LNCaP clone FGC (cell line): ENCODE measurements around the gene ST7.

Source experiments
- DNase-seq: peaks from one replicate; pipeline ENCODE4 v3.0.0-alpha.2; 2011; ENCODE audit warnings: low read depth
- H3K4me3 ChIP-seq: 2 replicates; pipeline ENCODE4 v1.5.1; 2011; ENCODE audit warnings: mild to moderate bottlenecking, low read depth, low read length, control low read depth
- CTCF ChIP-seq: IDR thresholded peaks from 2 replicates; pipeline ENCODE4 v1.5.1; 2012; ENCODE audit warnings: mild to moderate bottlenecking; ENCODE audit not compliant: control insufficient read depth, insufficient read depth; ENCODE audit errors: extremely low read depth

ST7 gene

DNA sequence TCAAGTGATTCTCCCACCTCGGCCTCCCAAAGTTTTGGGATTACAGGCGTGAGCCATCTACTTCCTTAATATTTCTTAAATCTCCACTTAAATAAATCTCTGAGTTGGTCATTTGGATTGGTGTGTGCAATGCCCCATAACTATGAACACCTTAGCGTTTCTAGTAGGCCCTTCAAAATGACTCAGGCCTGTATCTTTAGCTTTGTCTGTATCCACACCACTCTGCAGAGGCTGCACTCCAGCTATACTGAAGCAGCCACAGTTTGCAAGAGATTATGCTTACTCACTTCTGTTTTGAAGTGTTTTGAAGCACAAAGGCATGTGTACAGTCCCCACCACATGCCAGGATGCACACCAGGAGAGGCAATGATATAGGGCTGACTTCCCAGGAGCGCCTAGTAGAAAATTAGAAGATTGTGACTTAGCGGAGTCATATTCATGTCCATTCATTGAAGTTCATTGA lies 2.4 kb upstream of the ST7 start:
- no peak for TF ChIP-seq CTCF
- H3K4me3 ChIP-seq = no peak overlapping the region
- DNase-seq = no peak

- no peak for DNase-seq
- no peak overlapping the region for H3K4me3 ChIP-seq
- TF ChIP-seq CTCF = no peak
These were observed 1.7 kb upstream of the ST7 start for GRCh38 chr7:116951366-116952292.

DNA sequence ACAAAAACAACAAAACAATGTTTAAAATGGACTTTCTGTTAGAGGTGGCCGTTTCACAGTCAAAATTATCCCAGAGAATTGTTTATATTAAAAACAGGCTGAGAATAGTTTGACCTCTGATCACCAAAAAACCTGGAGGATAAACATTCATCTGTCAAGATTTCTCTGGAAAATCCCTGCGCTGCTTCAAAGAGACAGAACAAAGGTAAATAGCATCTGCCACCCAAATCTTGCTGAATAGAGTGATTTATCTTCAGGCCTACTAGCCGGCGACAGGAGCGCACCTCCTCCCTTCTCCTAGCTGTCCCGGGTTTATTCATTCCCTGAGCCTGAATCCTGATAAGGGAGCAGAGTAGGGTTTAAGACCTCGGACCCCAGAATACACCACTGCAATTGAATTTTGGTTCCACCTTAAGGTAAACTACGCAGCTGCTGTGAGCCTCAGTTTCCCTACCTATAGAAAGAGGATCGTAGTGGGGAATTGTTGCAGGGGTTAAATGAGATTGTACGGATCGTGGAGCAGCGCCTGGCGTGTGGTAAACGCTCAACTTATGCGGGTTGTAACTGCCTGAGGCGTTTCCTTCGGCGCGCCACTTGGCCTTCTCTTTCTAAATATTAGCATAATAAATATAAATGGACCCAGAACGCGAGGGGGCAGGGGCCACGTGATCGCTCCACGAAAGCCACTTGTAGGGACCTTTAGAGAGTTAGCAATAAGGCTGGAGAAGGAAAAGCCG lies 498 bp upstream of the ST7 start:
- no peak for TF ChIP-seq CTCF
- DNase-seq = no peak
- H3K4me3 ChIP-seq = peak overlapping the region; percentile 65

DNA sequence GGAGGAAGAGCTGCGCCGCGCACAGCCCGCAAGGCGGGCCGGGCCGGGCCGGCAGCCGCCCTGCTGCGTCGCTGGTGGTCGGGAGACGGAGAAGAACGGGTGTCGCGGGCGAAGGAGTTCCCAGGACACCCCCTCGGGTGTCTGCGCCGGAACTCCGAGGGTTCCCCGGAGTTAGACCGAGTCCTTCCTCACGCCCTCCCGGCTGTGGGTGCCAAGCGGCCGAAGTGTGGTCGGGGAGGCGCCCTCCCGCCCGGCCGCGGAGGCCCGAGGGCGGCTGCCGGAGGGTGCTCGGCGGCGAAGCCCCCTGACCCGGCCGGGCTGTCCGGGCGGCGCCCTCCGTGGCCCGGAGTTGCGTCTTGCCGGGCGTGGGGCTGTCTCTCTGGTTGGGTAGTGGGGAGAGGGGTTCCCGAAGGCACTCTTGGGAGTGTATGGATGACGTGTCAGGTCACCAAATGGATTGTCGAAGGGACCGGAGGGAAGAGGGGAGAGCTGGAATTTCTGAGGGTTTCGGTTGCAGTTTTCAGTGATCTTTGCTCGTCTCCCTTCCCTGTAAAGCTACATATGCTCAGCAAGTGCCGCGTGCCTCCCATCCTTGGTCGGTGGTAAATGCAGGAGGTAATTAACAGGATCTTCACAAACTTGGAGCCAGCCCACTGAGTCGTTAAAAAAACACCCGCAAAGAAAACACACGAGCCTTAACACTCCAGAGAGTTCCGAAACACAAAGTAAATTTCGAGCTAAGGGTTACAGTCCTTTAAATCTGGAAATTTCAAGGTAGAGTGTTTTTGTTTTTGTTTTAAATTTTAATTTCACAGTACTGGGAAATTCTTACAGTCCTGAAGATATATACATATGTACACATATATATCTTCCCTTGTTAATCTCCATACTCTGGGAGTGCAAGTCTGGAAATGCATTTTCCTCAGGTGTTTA lies 871 bp downstream of the ST7 start:
- H3K4me3 ChIP-seq = peak overlapping the region; percentile 65
- no peak for TF ChIP-seq CTCF
- DNase-seq = no peak

GRCh38 chr7:116955340-116955739 lies 2.0 kb downstream of the ST7 start:
- no peak for DNase-seq
- H3K4me3 ChIP-seq = no peak overlapping the region; the same call in 1 of the 2 replicates
- no peak for TF ChIP-seq CTCF

GRCh38 chr7:116955801-116956476 lies 2.6 kb downstream of the ST7 start:
- TF ChIP-seq CTCF = no peak
- no peak for DNase-seq
- no peak overlapping the region for H3K4me3 ChIP-seq
